NCI-H774 (cell line): ENCODE measurements around the gene GALR2.
"Not testable (repeated sequence)": the region's sequence is repeated elsewhere in the genome, so short reads cannot be mapped to it uniquely, and the experiment has no call there.

ENCODE experiments used
- DNase-seq: peaks from one replicate; lab custom pipeline; 2025; lab: John Stamatoyannopoulos, UW

Gene GALR2, protein sequence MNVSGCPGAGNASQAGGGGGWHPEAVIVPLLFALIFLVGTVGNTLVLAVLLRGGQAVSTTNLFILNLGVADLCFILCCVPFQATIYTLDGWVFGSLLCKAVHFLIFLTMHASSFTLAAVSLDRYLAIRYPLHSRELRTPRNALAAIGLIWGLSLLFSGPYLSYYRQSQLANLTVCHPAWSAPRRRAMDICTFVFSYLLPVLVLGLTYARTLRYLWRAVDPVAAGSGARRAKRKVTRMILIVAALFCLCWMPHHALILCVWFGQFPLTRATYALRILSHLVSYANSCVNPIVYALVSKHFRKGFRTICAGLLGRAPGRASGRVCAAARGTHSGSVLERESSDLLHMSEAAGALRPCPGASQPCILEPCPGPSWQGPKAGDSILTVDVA

DNA sequence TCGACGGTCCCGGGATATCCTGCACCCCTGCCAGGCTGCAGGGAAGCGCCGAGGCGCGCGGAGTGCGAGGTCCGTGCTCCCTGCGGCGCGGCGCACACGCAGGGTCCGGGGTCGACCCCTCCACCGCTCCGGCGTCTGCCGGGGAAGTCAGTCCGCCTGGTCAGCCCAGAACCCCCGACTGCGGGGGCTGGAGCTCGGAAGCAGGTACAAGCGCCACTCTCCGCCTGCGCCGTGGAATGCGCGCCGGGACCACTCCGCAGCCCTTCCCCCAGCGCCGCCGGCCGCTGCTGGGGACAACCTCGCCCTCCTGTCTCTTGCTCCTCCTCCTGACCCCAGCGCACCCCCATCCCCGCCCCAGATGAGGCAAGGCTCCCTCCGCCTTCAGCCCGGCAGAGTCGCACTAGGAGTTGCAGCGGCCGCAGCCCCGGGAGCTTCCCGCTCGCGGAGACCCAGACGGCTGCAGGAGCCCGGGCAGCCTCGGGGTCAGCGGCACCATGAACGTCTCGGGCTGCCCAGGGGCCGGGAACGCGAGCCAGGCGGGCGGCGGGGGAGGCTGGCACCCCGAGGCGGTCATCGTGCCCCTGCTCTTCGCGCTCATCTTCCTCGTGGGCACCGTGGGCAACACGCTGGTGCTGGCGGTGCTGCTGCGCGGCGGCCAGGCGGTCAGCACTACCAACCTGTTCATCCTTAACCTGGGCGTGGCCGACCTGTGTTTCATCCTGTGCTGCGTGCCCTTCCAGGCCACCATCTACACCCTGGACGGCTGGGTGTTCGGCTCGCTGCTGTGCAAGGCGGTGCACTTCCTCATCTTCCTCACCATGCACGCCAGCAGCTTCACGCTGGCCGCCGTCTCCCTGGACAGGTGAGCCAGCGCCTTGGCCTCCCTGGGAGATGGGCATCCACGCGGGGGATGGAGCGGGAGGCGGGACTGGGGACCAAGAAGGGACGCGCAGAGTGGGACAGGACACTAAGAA lies at the start of gene GALR2:
Gene GALR2, plus strand, starts transcription at position 392 of the 974 bp plus-strand sequence. Its CDS starts 103 bp downstream, at position 495.
- no peak for DNase-seq

DNA sequence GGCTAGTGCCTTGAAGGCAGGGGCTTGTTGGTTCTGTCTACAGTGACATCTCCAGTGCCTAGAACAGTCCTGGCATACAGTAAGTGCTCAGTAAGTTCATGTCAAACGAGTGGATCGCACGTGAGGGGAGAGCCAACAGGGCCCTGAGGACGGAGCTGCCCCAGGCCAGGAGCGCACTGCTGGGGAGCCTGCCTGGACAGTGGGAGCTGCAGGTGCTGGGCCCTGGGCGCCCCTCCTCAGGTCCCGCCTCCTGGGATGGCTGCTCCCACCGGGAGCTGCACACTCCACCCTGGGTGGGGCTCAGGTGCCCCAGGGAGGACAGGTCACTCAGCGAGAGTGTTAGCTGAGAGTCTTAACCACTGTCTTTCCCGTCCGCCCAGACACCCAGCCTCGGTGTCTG lies 49.3 kb upstream of the GALR2 start:
- no peak for DNase-seq

GRCh38 chr17:76026714-76027158 lies 47.8 kb upstream of the GALR2 start:
- no peak for DNase-seq

DNA sequence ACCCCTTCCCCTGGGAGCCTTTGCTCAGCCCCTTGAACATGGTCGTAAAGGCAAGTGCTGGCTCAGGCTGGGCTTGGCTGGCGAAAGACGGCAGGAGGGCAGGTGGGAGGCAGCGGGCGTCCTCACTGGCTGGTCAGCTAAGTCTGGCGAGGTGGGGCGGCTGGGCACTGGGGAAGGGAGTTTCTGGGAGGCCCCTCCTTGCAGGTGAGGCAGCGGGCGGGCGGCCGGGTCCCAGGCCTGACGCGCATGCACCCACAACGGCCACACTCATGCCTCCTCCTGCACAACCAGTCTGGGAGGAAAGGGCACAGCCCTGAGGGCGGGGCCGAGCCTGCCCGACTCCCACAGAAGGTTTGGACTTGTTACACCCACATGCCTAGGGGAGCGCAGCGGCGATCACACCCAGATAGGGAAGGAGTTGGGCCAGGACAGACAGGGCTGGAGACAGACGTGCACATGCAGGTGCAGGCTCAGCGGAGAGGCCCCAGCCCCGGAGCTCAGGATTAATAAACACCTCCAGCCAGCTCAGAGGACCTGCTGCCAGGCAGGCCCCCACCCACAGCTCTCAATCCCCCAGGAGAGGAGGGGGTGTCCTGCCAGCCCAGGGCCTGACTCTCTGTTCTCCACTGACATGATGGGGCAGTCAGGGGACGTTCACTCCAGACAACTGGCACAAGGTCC lies 47.3 kb upstream of the GALR2 start, which contains the start of gene EVPL:
Gene EVPL, minus strand, starts transcription at position 148 of the 681 bp plus-strand sequence. Its CDS starts 108 bp downstream, at position 40.
- DNase-seq: peak; percentile 13

GRCh38 chr17:76032073-76032779 lies 42.4 kb upstream of the GALR2 start:
- peak; percentile 48 for DNase-seq

DNA sequence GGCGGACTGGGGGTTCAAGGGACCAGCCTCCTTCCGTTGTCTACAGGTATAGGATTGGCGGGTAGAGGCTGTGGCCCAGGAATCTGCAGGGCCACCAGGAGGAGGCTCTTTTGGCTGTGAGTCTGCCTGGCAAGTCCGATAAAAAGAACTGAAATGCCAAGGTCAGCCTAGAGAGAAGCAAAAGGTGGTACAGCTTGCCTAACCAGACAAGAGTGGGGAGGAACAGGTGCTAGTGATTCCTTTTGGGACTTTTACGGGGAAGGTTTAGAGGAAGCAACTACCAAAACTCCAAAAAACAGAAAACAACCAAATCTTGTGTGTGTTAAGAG lies 41.8 kb upstream of the GALR2 start:
- DNase-seq: no peak

GRCh38 chr17:76033139-76033538 lies 41.4 kb upstream of the GALR2 start:
- DNase-seq: no peak

- no peak for DNase-seq
Observed at GRCh38 chr17:76034428-76035350, 39.9 kb upstream of the GALR2 start.

GRCh38 chr17:76036497-76037261 lies 37.9 kb upstream of the GALR2 start:
- no peak for DNase-seq

DNA sequence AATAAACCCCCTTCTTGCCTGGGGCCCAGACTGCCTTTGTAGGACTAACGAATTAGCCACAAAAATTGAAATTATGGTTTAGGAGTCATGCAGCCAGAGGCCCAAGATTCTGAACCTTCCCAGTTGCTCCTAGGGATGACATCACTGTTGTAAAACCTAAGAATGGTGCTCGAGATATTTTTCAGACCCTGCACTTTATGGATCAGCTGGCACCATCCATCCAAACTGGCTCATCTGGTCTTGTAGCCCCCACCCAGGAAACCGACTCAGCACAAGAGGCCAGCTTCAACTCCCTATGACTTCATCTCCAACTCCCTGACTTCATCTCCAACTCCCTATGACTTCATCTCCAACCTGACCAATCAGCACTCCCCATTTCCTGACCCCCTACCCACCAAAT lies 36.5 kb upstream of the GALR2 start:
- DNase-seq: no peak

GRCh38 chr17:76039121-76039520 lies 35.5 kb upstream of the GALR2 start:
- DNase-seq: no peak

- no peak for DNase-seq
Observed at GRCh38 chr17:76040376-76040775, 34.2 kb upstream of the GALR2 start.

DNA sequence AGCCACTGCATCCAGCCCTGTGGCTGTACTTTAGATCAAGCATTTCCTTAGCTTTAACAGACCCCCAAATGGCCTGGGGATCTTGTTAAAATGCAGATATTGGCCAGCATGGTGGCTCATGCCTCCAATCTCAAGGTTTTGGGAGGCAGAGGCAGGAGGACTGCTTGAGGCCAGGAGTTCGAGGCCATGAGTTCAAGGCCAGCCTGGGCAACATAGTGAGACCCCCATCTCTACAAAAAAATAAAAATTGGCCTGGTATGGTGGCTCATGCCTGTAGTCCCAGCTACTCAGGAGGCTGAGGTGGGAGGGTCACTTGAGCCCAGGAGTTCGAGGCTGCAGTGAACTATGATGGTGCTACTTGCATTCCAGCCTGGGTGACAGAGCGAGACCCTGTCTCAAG lies 31.7 kb upstream of the GALR2 start:
- not testable (repeated sequence) for DNase-seq

GRCh38 chr17:76044475-76045007 lies 30.0 kb upstream of the GALR2 start:
- not testable (repeated sequence) for DNase-seq

- DNase-seq: no peak
Observed at GRCh38 chr17:76046064-76046463, 28.5 kb upstream of the GALR2 start.

- DNase-seq: no peak
Observed at GRCh38 chr17:76048025-76048605, 26.5 kb upstream of the GALR2 start.

DNA sequence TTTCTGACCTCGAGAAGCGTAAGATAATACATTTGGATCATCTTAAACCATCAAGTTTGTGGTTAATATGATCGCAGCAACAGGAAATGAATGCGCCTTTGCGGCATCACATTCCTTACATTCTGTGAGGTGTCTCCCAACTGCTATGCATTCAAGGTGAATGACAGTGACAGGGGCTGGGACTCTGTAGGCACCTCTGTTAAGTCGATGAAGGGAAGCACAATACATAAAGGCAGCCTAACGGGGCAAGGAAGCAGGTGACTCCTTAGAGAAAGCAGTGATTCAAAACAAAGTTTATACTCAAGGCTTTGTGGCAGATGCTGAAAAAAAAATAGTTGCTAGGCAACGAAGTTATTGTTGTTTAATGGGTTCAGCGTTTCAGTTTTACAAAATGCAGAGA lies 25.9 kb upstream of the GALR2 start:
- DNase-seq: no peak

- DNase-seq: no peak
Observed at GRCh38 chr17:76049239-76049638, 25.3 kb upstream of the GALR2 start.
